SIG-M5 treated with dmso at 0.1 percent for 504 hours (cell line): ENCODE data around the gene PLAAT3.
"Not testable (repeated sequence)": the region's sequence is repeated elsewhere in the genome, so short reads cannot be mapped to it uniquely, and the experiment has no call there.

Experiments used
- DNase-seq: peaks from one replicate; lab custom pipeline; 2025; ENCODE audit not compliant: unreplicated experiment; lab: John Stamatoyannopoulos, UW

The PLAAT3 gene

DNA sequence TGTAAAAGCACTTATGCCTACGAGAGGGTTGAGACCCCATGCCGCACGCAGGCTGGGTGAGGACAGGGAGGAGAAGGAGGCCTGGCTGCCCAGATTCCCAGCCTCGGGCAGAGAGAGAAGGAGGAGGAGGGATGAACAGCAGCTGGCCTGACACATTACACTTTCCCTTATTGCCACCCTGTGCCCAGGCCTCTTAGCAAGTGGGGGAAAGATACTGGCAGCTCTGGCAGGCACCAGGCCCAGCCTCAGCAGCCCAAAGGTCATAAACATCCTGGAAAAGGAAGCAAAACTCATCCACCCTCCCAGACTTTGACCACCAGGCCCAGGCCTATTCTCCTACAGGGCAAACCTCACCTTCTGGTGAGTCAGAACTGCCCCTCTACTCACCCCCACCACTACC, 4.7 kb downstream of the PLAAT3 start:
- no peak for DNase-seq

DNA sequence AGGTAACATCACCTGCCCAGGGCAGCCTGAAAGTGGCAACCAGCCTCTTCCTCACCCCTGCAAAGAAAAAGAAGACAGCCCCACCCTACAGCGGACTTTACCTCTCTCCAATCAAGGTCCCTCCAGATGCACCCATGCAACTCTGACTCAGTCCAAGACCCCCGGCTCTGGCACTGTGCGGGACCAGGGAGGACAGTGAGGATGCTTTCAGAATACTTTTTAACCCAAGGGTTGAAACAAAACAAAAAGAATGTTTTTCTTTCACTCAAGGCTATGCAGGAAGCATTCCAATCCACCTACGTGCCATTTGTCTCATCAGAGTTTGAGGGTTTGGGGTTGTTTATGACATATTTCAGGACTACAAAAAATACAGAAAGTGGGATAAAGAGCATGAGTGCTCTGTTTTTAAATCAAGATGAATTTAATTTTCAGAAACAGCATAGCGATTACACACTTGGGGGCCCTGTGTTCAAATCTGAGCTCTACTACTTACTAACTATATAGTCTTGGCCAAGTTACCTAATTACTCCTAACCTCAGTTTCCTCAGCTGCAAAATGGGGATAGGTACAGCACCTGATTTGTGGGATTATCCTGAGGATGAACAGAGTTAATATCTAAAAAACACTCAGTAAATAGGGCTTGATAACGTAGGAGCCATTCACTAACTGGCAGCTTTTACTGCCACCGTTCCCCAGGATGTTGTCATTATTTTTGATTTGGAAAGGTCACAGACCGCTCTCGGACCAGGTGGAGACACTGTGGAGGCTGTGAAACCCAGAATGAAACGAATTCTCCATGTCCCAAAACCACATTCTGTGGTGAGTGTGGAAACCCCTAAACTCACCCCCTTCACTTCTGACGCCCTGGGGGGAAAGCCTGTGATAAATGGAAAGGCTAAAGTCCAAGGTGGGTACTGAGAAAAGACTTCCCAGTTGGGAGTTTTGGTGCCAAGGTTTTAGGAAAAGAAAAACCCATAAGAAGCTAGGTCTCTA, 5.6 kb downstream of the PLAAT3 start:
- no peak for DNase-seq

DNA sequence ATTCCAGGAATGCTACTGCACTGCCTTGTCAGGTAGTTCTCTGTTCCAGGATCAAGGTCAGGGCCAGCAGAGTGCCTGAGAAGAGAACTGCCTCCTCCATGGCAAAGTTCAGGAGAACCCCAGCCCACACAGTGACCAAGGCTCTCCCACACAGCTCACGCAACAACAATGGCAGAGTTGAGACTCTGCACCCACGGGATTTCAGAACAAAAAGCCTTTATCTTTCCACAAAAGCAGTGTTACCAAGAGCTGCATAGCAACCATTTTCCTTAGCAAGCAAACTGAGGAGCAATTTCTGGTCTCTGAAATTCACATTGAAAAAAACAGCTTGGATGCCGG, 11.1 kb downstream of the PLAAT3 start:
- DNase-seq: no peak

DNA sequence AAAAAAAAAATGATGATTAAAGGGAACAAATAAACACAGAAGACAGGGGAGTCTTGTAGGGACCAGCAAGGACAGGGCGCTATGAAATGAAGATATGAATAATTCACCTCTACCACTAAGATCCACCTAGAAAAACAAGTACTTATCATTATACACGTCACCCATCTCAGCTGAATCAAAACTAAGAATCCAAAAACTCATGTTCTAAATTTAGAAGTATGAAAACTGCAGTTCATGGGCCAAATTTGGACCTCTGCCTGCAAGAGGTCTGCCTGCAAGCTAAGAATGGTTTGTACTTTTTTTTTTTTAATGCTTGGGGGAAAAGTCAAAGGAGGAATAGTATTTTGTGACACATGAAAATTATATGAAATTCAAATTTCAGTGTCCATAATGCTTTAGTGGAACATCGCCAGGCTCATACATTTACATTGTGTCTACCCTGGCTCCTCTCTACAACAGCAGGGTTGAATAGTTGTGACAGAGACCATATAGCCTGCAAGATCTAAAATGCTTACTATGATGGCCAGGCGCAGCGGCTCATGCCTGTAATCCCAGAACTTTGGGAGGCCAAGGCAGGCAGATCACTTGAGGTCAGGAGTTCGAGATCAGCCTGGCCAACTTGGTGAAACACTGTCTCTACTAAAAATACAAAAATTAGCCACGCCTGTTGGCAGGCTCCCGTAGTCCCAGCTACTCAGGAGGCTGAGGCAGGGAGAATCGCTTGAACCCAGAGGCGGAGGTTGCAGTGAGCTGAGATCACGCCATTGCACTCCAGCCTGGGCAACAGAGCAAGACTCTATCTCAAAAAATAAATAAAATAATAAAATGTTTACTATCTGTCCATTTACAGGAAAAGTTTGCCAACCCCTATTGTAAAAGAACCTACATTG, 11.7 kb downstream of the PLAAT3 start:
- not testable (repeated sequence) for DNase-seq

DNA sequence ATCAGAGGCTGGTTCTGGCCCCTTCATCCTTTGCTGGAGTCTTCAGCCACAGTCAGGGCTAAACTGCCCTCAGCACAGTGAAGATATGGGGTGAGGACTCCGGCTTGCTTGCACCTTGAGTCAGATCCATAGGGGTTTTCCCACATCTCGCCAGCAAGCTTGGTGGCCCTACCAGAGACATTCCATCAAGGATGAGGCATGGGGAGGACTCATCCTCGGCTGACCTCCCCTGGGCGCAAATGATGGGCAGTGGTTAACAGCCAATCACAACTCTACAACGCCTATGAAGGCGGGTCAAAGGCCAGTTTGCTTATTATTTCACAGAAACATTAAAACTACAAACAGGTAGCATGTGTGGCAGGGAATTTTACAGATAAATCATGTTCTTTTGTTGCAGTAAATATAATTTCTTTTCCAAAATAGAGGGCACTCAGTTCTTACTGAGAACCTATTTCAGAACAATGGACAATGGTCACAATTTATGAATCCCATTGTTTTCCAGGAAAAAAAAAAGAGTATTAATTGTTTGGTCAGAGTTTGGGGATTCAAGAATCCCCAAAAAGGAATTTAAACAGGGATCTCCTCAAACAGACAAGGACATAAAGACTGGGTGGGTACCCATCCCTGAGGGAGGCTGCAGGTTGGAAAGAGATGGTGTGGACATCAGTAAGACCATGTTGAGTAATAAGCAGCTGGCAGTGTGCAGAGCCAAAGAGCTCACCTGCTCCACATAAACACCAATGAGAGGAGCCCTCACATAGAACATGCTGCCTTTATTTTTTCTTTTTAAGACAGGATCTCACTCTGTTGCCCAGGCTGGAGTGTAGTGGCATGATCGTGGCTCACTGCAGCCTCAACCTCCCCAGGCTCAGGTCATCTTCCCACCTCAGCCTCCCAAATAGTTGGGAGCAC, 14.8 kb downstream of the PLAAT3 start:
- no peak for DNase-seq

DNA sequence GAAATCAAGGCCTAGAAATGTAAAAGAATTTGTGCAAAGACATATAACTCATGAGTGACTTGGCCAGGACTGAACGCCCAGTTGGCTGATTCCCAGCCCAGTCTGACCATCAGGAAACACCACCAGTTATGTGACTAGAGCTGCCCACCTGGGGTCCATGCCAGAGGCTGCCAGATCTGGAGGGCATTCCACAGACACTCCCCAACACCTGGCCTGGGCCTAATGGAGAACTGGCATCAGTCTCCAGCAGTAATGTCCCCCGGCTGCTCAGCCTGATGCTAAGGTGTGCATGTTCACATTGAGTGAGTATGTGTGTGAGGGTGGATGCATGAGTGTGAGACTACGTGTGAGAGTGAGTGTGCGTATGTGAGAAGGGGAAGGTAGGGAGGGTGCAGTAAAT, 15.7 kb downstream of the PLAAT3 start:
- no peak for DNase-seq

DNA sequence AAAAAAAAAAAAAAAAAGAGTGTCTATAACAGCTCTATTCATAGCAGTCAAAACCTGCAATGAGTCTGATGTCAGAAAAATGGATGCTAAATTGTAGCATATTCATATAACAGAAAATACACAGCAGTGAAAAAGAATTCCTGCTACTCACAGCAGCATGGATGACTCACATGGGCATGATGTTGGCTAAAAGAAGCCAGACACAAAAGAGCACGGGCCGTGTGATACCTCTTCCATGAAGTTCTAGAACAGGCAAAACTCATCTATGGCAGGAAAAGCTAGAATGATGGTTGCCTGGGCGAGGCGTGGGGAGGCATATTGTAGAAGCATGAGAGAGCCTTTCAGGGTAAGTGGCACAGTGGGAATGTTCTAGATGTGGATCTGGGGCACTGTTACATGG, 18.9 kb downstream of the PLAAT3 start:
- DNase-seq: no peak

DNA sequence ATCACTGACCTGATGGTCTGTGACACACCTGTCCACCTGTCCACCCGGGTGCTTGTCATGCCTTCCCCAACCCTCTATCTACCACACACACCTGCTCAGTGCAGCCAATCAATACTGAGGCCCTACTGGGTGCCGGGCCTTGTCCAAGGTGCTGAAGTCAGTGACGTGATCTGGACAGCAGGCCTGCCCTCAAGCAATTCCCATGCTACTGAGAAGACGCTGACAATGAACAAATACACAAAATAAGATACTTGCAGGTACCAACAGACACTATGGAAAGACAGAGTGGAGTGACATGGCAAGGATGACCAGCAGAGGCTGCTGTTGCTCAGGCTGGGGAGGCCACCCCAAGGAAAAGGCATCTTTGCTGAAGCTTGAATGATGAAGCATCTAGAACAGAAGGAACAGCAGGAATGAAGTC, 21.2 kb downstream of the PLAAT3 start:
- DNase-seq: peak; percentile 11

DNA sequence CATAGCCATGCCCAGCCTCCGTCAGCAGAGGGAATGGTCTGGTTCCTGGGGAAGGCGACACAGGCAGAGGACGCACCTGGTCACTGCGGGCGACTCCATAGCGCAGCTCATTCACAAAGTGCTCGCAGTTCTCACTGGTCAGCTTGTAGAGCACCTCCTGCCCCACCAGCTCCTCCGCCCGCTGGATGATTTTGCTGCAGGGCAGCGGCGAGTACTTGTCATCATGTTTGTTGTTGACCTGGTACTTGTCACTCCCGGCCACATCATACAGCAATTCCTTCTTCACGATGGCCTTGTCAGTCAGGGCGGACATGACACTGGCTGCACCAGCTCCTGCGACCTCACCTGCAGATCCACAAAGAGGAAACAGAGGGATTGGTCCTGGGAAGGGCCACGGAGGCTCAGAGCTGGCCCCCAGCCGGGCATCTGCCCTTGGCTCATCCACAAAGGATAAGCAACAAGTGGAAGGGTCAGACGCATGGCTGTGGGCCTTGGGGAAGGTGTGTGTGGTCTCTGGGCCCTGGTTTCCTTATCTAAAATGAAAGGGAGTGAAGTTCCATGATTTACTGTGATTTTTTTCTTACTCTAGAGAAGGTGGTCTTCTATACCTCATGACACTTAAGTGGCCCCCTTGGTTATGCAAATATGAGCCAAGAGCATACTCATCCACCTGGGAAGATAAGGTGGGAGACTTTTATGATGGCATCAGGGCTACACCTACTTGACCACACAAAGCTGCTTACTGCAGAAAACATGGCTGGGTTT, 24.0 kb downstream of the PLAAT3 start:
- no peak for DNase-seq

DNA sequence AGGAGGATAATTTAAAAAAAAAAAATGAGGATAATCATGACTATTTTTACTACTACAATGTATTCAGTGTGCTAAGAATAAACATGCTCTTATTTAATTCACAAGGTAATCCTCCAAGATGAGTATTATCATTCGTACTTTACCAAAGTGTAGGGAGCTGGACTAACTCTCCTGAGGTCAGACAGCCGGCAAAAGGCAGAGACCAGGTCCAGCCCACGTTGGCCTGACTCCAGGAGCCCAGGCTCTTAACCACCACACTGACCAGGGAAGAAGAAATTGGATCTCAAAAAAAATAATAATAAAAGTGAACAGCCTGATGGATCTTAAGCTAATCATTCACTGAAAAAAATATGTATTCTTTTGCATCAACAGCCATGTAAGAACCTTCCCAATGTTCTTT, 25.2 kb downstream of the PLAAT3 start:
- no peak for DNase-seq

DNA sequence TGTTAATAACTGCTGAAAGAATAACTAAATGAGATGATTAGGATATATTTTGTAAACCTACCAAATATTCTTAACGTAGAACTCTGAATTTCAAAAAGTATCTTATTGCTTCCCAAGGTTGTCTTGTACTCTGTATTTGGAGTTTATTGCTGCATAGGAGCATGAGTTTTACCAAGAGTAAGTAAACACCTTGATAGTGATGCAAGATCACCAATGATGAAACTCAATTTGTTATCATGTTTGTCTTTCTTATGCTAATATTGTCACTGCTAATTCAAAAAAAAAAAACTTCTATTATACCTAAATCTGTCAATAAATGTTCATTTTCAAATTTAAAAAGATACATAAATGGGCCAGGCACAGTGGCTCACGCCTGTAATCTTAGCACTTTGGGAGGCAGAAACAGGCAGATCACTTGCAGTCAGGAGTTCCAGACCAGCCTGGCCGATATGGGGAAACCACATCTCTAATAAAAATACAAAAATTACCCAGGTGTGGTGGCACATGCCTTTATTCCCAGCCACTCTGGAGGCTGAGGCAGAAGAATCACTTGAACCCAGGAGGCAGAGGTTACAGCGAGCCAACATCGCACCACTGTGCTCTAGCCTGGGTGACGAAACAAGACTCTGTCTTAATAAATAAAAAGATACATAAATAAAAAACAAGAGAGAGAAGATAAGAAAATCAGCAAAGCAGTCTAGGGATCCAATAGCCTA, 27.6 kb downstream of the PLAAT3 start:
- no peak for DNase-seq

DNA sequence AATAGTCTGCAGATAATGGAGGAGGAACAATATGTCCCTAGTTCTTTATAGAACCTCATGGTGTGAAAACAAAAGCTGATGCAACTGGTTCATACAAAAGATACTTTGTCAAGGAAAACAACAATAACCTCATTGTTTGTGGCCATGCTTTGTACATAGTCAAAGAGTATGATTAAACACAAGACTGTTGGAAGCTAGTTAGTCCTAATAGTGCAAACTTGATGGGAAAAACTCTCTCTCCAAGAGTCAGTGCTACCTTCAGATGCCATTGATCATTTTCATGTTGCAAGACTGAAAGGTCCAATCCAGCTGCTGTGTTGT, 30.9 kb downstream of the PLAAT3 start:
- no peak for DNase-seq

DNA sequence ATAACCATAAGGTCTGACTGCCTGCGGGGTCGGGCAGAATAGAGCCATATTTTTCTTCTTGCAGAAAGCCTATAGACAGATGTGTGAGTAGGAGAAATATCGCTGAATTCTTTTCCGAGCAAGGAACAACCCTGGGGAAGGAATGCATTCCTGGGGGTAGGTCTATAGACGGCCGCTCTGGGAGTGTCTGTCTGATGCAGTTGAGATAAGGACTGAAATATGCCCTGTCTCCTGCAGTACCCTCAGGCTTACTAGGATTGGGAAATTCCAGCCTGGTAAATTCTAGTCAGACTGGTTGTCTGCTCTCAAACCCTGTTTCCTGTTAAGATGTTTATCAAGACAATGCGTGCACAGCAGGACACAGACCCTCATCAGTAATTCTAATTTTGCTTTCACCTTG, 33.0 kb downstream of the PLAAT3 start:
- not testable (repeated sequence) for DNase-seq

DNA sequence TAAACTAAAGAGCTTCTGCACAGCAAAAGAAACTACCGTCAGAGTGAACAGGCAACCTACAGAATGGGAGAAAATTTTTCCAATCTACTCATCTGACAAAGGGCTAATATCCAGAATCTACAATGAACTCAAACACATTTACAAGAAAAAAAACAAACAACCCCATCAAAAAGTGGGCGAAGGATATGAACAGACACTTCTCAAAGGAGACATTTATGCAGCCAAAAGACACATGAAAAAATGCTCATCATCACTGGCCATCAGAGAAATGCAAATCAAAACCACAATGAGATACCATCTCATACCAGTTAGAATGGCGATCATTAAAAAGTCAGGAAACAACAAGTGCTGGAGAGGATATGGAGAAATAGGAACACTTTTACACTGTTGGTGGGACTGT, 35.4 kb downstream of the PLAAT3 start:
- DNase-seq: not testable (repeated sequence)

DNA sequence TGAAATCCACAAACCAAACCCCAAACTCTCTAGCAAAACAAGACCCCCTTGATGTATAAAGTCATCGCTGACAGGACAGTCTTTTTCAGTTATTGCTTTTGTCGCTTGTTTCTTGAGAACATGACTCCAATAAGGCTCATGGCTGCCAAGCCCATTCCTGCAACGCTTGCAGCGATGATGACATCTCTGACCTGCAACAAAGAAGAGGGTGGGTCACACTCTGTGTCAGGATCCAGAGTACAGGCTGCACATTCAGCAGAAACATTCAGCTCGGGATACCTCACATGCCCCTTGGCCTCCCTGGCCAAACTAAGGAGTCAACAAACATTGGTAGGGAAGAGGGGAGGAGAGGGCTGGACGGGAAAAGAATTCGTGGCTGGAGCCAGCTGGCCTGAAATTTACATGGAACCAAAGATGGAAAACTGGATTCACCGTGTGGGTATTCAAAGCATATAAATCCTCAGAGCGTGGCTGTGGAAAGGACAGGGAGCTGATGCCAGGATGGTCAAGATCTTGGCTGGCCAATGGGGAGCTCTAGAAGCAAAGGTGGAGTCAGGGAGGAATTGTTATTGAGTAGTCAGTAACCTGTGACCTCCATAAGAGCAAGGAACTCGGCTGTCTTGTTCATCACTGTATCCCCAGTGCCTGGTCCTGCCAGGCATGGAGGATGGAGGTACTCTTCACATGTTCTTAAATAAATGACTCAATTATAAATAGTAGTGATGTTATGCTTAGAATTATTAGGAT, 39.2 kb downstream of the PLAAT3 start:
- no peak for DNase-seq

DNA sequence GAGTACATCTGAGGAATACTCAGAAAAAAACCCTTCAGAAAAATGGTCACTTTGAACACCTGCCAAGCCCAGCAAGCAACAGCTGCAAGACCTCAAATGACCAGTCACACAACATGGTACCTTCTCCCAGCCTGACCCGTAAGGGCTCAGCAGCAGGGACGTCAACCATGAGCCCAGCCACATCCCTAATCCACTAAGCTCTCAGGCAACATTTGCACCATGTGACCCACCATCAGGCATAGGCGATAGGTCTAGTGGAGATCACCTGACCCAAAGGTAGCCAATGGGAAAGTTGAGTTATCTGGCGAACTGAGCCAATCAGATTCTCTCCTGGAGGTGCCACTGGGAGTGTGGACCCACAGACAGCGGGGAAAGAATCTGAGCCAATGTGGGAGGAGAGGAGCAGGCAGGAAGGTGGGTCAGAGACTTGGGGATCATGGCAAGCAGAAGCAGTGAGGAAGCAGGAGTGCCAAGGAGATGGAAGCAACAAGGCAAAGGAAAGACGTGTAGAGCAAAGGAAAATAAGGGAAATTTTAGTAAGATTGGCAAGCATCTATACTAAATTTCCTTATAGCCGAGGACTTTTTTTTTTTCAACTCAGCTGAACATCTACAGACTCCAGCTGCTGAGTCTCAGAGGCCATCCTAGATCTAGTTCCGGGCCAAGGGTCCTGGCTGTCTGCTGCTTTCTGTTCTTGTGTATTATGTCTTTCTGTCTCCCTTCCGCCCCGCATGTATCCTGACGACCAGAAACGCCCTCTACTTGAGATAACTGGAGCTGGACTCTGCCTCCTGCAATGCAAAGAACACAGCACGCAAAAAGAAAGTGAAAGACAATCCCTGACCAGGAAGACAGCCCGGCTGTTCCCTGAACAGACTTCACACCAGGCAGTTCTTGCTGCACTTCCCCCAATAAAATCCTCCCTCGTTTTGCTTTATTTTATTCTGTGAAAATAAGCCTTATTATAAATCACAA, 40.1 kb downstream of the PLAAT3 start:
- peak; percentile 40 for DNase-seq

DNA sequence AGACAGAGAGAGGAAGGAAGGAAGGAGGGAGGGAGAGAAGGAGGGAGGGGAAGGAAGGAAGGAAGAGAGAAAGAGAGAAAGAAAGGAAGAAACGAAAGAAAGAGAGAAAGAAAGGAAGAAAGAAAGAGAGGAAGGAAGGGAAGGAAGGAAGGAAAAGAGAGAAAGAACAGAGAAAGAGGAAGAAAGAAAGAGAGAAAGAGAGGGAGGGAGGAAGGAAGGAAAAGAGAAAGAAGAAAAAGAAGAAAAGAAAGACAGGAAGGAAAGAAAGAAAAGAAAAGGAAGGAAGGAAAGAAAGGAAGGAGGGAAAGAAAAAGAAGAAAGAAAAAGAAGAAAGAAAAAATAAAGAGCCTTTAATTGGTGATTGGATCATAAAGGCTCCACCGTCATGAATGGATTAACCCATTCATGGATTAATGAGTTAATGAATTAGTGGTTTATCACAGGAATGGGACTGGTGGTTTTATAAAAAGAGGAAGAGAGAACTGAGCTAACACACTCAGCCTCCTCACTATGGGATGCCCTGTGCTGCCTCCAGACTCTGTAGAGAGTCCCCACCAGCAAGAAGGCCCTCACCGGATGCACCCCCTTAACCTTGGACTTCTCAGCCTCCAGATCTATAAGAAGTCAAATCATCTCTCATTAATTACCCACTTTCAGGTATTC, 42.1 kb downstream of the PLAAT3 start:
- DNase-seq: peak; percentile 12
